ENCODE measurements around the gene DMRTC2. TPM values are rescaled to one million over a fixed set of nuclear protein-coding genes. Genes with fewer than 3 reads are reported as not detected.
A peak's percentile ranks its signal among the peaks of the same experiment; 100 is the strongest.

DMRTC2 gene
- total and polyA plus RNA-seq, 2 of the 13 experiments (the other 11 are each of a cell fraction or from before 2014, with no cell fraction given), result not detected

DNA sequence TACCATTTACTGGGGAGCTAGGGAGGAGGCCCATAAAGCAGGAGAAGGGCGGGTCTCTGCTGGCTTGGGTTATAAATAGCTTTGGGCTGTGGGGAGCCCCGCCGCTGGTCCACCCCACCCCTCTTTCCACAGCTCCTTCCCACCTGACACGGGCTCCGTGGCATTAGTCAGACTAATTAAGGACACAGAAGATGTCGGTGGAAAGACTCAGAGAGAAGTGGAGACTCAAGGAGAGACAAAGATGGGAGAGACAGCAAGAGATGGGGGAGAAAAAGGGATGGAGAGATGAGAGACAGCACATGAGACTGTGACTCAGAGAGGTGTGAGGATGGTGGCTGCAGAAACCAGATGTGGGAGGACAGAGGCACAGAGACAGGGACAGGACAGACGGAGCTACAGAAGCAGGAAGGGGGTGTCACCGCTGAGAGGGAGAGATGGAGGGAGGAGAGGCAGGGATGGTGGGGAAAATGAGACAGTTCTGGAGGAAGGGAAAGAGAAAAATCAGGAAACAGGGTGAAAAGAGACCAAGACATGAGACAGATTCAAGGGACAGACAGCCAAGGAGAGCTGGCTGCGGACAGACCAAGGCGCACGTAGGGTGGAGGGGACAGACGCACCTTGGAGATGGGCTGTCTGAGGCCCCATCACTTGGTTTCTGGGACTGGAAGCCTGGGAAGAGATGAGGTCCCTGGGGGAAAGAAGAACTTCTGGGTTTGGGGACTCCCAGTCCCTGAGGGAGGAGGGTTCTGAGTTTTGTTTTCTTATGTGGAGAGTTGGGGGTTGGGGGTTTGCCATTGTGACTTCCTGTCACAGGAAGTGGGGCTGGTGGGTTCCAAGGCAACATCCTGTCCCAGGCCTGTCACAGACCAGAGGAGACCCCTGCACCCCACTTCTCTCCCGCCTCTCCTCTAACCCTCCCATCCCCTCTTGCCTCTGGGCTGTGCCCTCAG, 42.2 kb downstream of the DMRTC2 start:
- Histone ChIP-seq H3K9ac (ENCODE audit: insufficient read depth, low read depth, low read length) (peak overlapping the region; percentile 50), H2AFZ (ENCODE audit: low read length) (no peak overlapping the region), H3K27me3 (ENCODE audit: control insufficient read depth in 1 of 2, insufficient read depth in 2 of 2, low read length in 2 of 2) (no peaks in the 10 kb centered on the region; a peak in 1 of 5 replicates), H3K4me2 (ENCODE audit: low read depth, low read length) (peak overlapping the region; percentile 72), H3K27ac (ENCODE audit: extremely low read length, insufficient read depth, low read length) (peak overlapping the region; percentile 66), H3K36me3 (replicated peaks in 1 of 2; ENCODE audit: control insufficient read depth in 1 of 2, insufficient read depth in 2 of 2, low read length in 2 of 2) (peaks cover 4 to 13% of the 10 kb centered on the region in 2 experiments; a peak in 3 of 5 replicates), H4K20me1 (ENCODE audit: insufficient read depth, low read length) (no peaks in the 10 kb centered on the region), H3K4me3 (replicated peaks in 1 of 3; ENCODE audit: insufficient read depth in 1 of 3, low read depth in 2 of 3, low read length in 3 of 3) (peak overlapping the region in 2 of 3 experiments; percentile 12 to 55; a peak in 2 of 6 replicates), H3K79me2 (ENCODE audit: insufficient read depth, low read length) (peaks cover 25% of the 10 kb centered on the region), H3K9me3 (ENCODE audit: low read length) (no peaks in the 10 kb centered on the region), H3K4me1 (ENCODE audit: insufficient read depth, low read length) (peaks cover 48% of the 10 kb centered on the region)
- FAIRE-seq (no peak), DNase-seq (ENCODE audit: low spot score) (no peak), ATAC-seq (no peak)
- POLR2A ChIA-PET, result interaction anchor here (0.9 to 2.4 kb wide), 5 partner anchors 14 to 71 kb away, joined by 3 to 21 read pairs (median 3); partner anchors contain the start of gene RPS19
- 87% methylated on average over 13 of the region's 13 CpGs for WGBS (ENCODE audit: low lambda C conversion rate)
- BruUV-seq (replicated peaks), result no TSS peak
- in situ Hi-C loops (cut with HindIII; ENCODE audit: extremely low pct_ligation_motif_present, low pct_unique_long_range_greater_than_20kb) (loop anchor here (10.0 kb wide), 1 partner anchor 48 kb away; no protein-coding TSS in a partner anchor), intact Hi-C loops (cut with micrococcal nuclease; ENCODE audit: unreplicated experiment) (no loop called here)
- no peak for TF ChIP-seq AKAP8 (CRISPR knock-in tag; IDR thresholded peaks at IDR 0.05)
- no peak for TF ChIP-seq PHF20 (CRISPR knock-in tag; IDR thresholded peaks at IDR 0.05)
- TF ChIP-seq KDM5B (CRISPR knock-in tag; IDR thresholded peaks at IDR 0.05; ENCODE audit: borderline replicate concordance), result 0 out of 2 replicates have a peak, but pooled peaks have one; percentile 16
- CTCF ChIA-PET (ENCODE audit: low intra/inter-chr PET ratio, low total read pairs), result interaction anchor here (1.2 to 1.8 kb wide), 4 partner anchors 13 to 64 kb away, joined by 3 to 7 read pairs (median 4); no protein-coding TSS in a partner anchor

DNA sequence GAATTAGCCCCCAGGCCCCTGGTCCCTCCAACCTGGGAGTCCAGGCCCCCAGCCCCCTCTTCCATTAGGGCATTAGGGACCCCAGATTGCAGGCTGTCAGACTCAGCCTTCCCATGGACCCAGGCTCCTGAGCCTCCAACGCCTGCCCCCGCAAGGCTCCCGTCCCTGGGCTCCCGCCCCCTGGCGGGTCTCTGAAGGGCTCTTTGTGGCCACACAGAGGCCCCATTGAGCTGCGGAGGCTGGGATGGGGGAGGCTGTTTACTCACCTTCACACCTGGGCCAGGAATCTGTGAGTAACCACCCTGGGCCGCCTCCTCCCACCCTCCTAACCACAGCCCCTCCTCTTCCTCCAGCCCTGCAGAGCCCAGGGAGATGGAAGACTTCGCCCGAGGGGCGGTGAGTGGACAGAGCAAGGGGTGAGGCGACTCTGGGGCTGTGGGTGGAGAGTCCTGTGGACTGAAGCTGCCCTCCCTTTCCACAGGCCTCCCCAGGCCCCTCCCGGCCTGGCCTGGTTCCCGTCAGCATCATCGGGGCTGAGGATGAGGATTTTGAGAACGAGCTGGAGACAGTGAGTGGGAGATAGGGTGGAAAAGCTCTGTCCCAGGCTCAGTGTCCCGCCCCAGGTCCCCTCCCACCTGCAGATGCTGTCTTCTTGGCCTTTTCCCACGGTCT, 43.0 kb downstream of the DMRTC2 start:
- ChIA-PET POLR2A (interaction anchor here (0.8 to 2.4 kb wide), 8 partner anchors 13 to 188 kb away, joined by 3 to 21 read pairs (median 4); partner anchors contain the start of genes RPS19 and ZNF574), CTCF (ENCODE audit: low intra/inter-chr PET ratio, low total read pairs) (interaction anchor here (0.7 to 1.8 kb wide), 5 partner anchors 14 to 64 kb away, joined by 3 to 7 read pairs (median 4); no protein-coding TSS in a partner anchor)
- Histone ChIP-seq H3K4me2 (ENCODE audit: low read depth, low read length) (peak overlapping the region; percentile 72), H3K9ac (ENCODE audit: insufficient read depth, low read depth, low read length) (peak overlapping the region; percentile 50), H3K9me3 (ENCODE audit: low read length) (no peaks in the 10 kb centered on the region), H2AFZ (ENCODE audit: low read length) (no peak overlapping the region), H3K27ac (ENCODE audit: extremely low read length, insufficient read depth, low read length) (peak overlapping the region; percentile 66), H4K20me1 (ENCODE audit: insufficient read depth, low read length) (no peaks in the 10 kb centered on the region), H3K4me3 (replicated peaks in 1 of 3; ENCODE audit: insufficient read depth in 1 of 3, low read depth in 2 of 3, low read length in 3 of 3) (peak overlapping the region in 2 of 3 experiments; percentile 12 to 55; a peak in 2 of 6 replicates), H3K36me3 (replicated peaks in 1 of 2; ENCODE audit: control insufficient read depth in 1 of 2, insufficient read depth in 2 of 2, low read length in 2 of 2) (peaks cover 6 to 13% of the 10 kb centered on the region in 2 experiments; a peak in 4 of 5 replicates), H3K79me2 (ENCODE audit: insufficient read depth, low read length) (peaks cover 25% of the 10 kb centered on the region), H3K27me3 (ENCODE audit: control insufficient read depth in 1 of 2, insufficient read depth in 2 of 2, low read length in 2 of 2) (no peaks in the 10 kb centered on the region; a peak in 1 of 5 replicates), H3K4me1 (ENCODE audit: insufficient read depth, low read length) (peaks cover 41% of the 10 kb centered on the region)
- ATAC-seq (peak; percentile 80), DNase-seq (ENCODE audit: low spot score) (peak; percentile 95), FAIRE-seq (peak; percentile 92)
- intact Hi-C loops (cut with micrococcal nuclease; ENCODE audit: unreplicated experiment), result no loop called here
- 9% methylated on average over 10 of the region's 17 CpGs for WGBS (ENCODE audit: low lambda C conversion rate)
- no TSS peak for BruUV-seq (replicated peaks)
- in situ Hi-C loops (cut with HindIII; ENCODE audit: extremely low pct_ligation_motif_present, low pct_unique_long_range_greater_than_20kb), result loop anchor here (10.0 kb wide), 1 partner anchor 47 kb away; no protein-coding TSS in a partner anchor
- TF ChIP-seq DNMT3B (CRISPR knock-in tag; conservative IDR thresholded peaks at IDR 0.05) (no peak), SMAD9 (CRISPR knock-in tag; IDR thresholded peaks at IDR 0.05) (0 out of 2 replicates have a peak, but pooled peaks have one; percentile 53), ZNF703 (CRISPR knock-in tag; IDR thresholded peaks at IDR 0.05; ENCODE audit: borderline replicate concordance) (no peak), ATF1 (CRISPR knock-in tag; IDR thresholded peaks at IDR 0.05) (no peak), ESRRA (CRISPR knock-in tag; IDR thresholded peaks at IDR 0.05; ENCODE audit: low read depth) (peak; percentile 70)
- TF ChIP-seq, protein P1, sequence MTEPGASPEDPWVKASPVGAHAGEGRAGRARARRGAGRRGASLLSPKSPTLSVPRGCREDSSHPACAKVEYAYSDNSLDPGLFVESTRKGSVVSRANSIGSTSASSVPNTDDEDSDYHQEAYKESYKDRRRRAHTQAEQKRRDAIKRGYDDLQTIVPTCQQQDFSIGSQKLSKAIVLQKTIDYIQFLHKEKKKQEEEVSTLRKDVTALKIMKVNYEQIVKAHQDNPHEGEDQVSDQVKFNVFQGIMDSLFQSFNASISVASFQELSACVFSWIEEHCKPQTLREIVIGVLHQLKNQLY (CRISPR knock-in tag; IDR thresholded peaks at IDR 0.05), result 0 out of 2 replicates have a peak, but pooled peaks have one; percentile 36
- TF ChIP-seq, protein P2, sequence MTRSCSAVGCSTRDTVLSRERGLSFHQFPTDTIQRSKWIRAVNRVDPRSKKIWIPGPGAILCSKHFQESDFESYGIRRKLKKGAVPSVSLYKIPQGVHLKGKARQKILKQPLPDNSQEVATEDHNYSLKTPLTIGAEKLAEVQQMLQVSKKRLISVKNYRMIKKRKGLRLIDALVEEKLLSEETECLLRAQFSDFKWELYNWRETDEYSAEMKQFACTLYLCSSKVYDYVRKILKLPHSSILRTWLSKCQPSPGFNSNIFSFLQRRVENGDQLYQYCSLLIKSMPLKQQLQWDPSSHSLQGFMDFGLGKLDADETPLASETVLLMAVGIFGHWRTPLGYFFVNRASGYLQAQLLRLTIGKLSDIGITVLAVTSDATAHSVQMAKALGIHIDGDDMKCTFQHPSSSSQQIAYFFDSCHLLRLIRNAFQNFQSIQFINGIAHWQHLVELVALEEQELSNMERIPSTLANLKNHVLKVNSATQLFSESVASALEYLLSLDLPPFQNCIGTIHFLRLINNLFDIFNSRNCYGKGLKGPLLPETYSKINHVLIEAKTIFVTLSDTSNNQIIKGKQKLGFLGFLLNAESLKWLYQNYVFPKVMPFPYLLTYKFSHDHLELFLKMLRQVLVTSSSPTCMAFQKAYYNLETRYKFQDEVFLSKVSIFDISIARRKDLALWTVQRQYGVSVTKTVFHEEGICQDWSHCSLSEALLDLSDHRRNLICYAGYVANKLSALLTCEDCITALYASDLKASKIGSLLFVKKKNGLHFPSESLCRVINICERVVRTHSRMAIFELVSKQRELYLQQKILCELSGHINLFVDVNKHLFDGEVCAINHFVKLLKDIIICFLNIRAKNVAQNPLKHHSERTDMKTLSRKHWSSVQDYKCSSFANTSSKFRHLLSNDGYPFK (CRISPR knock-in tag; IDR thresholded peaks at IDR 0.05; ENCODE audit: borderline replicate concordance), result 0 out of 2 replicates have a peak, but pooled peaks have one; percentile 18
